ENCODE results near the gene ZNHIT2.
A peak's percentile ranks its signal among the peaks of the same experiment; 100 is the strongest.

ZNHIT2 gene

GRCh38 chr11:65071907-65072630 lies 45.4 kb downstream of the ZNHIT2 start:
- no peak for DNase-seq (ENCODE audit: low read depth)

- peak; percentile 34 for DNase-seq (ENCODE audit: low read depth)
Observed at GRCh38 chr11:65069217-65069616, 48.3 kb downstream of the ZNHIT2 start.

GRCh38 chr11:65067446-65067845 lies 50.1 kb downstream of the ZNHIT2 start:
- no peak for DNase-seq (ENCODE audit: low read depth)

GRCh38 chr11:65066805-65067291 lies 50.7 kb downstream of the ZNHIT2 start:
- no peak for DNase-seq (ENCODE audit: low read depth)

Measured in amniotic epithelial cell (primary cell).